SJSA1 (cell line): ENCODE data around the gene BLOC1S4. TPM values are rescaled to one million over a fixed set of nuclear protein-coding genes. Genes with fewer than 3 reads are reported as not detected.

Experiments
- DNase-seq, 2 experiments: peaks; one replicate each; pipeline ENCODE4 v3.0.0-alpha.2; 2015 to 2020; ENCODE audit warnings: low spot score in 2 of 2, low read depth in 1 of 2
- H3K27ac ChIP-seq: fragments of 250-450 bp; sonication (Bioruptor Pico); 2 replicates; pipeline ENCODE4 v1.5.1; 2020; ENCODE audit warnings: mild to moderate bottlenecking, moderate library complexity
- H3K27me3 ChIP-seq: fragments of 250-450 bp; sonication (Bioruptor Pico); replicated peaks from 2 replicates; pipeline ENCODE4 v1.5.1; 2020; ENCODE audit warnings: mild to moderate bottlenecking, moderate library complexity
- H3K36me3 ChIP-seq: fragments of 250-450 bp; sonication (Bioruptor Pico); 2 replicates; pipeline ENCODE4 v1.5.1; 2020; ENCODE audit warnings: mild to moderate bottlenecking
- H3K4me1 ChIP-seq: fragments of 250-450 bp; sonication (Bioruptor Pico); replicated peaks from 2 replicates; pipeline ENCODE4 v1.6.1; 2021; ENCODE audit warnings: mild to moderate bottlenecking
- H3K4me3 ChIP-seq: fragments of 250-450 bp; sonication (Bioruptor Pico); 2 replicates; pipeline ENCODE4 v1.5.1; 2020; ENCODE audit warnings: mild to moderate bottlenecking
- H3K9me3 ChIP-seq: fragments of 250-450 bp; sonication (Bioruptor Pico); replicated peaks from 2 replicates; pipeline ENCODE4 v1.5.1; 2020; ENCODE audit warnings: mild to moderate bottlenecking
- total RNA-seq: library from RNA; depleted of rRNA; stranded (reverse); fragments of >200 nt; shearing (Covaris generic); gene quantifications from 2 replicates; pipeline ENCODE4 v1.2.3, GENCODE V29; 2014

The BLOC1S4 gene
- total RNA-seq, 1 experiment from 2014 or later = 14.4 TPM

- Histone ChIP-seq H3K4me3 (no peak overlapping the region), H3K27me3 (no peaks in the 10 kb centered on the region), H3K4me1 (peaks cover 10% of the 10 kb centered on the region), H3K36me3 (no peaks in the 10 kb centered on the region), H3K9me3 (no peaks in the 10 kb centered on the region), H3K27ac (no peak overlapping the region)
- no peak for DNase-seq
Observed at GRCh38 chr4:6696611-6697010, 19.4 kb upstream of the BLOC1S4 start.

- no peak for DNase-seq
- H3K27ac ChIP-seq = no peak overlapping the region
- H3K4me3 ChIP-seq = no peak overlapping the region
- H3K27me3 ChIP-seq = no peaks in the 10 kb centered on the region
- H3K36me3 ChIP-seq = no peaks in the 10 kb centered on the region
- peaks cover 10% of the 10 kb centered on the region for H3K4me1 ChIP-seq
- H3K9me3 ChIP-seq = no peaks in the 10 kb centered on the region
Observed at GRCh38 chr4:6697131-6697530, 18.8 kb upstream of the BLOC1S4 start.

GRCh38 chr4:6699388-6699787, 16.6 kb upstream of the BLOC1S4 start:
- H3K4me3 ChIP-seq = no peak overlapping the region
- H3K27me3 ChIP-seq = no peaks in the 10 kb centered on the region
- H3K27ac ChIP-seq = no peak overlapping the region
- H3K9me3 ChIP-seq = no peaks in the 10 kb centered on the region
- peaks cover 15% of the 10 kb centered on the region for H3K4me1 ChIP-seq
- DNase-seq = no peak
- no peaks in the 10 kb centered on the region for H3K36me3 ChIP-seq

- H3K36me3 ChIP-seq = no peaks in the 10 kb centered on the region
- DNase-seq = no peak
- H3K27ac ChIP-seq = no peak overlapping the region
- H3K4me1 ChIP-seq = peaks cover 15% of the 10 kb centered on the region
- H3K4me3 ChIP-seq = no peak overlapping the region
- H3K27me3 ChIP-seq = no peaks in the 10 kb centered on the region
- H3K9me3 ChIP-seq = no peaks in the 10 kb centered on the region
Observed at GRCh38 chr4:6699903-6700302, 16.1 kb upstream of the BLOC1S4 start.

GRCh38 chr4:6701371-6701770, 14.6 kb upstream of the BLOC1S4 start:
- H3K36me3 ChIP-seq = peaks cover 3% of the 10 kb centered on the region; the same call in 1 of the 2 replicates
- no peak for DNase-seq
- no peak overlapping the region for H3K27ac ChIP-seq
- no peaks in the 10 kb centered on the region for H3K27me3 ChIP-seq
- no peaks in the 10 kb centered on the region for H3K9me3 ChIP-seq
- peaks cover 5% of the 10 kb centered on the region; the same call in 1 of the 2 replicates for H3K4me1 ChIP-seq
- no peak overlapping the region for H3K4me3 ChIP-seq

- H3K4me3 ChIP-seq = no peak overlapping the region
- no peak for DNase-seq
- no peak overlapping the region for H3K27ac ChIP-seq
- H3K27me3 ChIP-seq = no peaks in the 10 kb centered on the region
- H3K4me1 ChIP-seq = peaks cover 5% of the 10 kb centered on the region; the same call in 1 of the 2 replicates
- peaks cover 8% of the 10 kb centered on the region for H3K36me3 ChIP-seq
- no peaks in the 10 kb centered on the region for H3K9me3 ChIP-seq
Observed at GRCh38 chr4:6702761-6703160, 13.2 kb upstream of the BLOC1S4 start.

GRCh38 chr4:6703786-6704185, 12.2 kb upstream of the BLOC1S4 start:
- peaks cover 11% of the 10 kb centered on the region for H3K36me3 ChIP-seq
- no peak overlapping the region for H3K27ac ChIP-seq
- peaks cover 14% of the 10 kb centered on the region for H3K4me1 ChIP-seq
- no peaks in the 10 kb centered on the region for H3K9me3 ChIP-seq
- DNase-seq = no peak
- H3K4me3 ChIP-seq = no peak overlapping the region
- no peaks in the 10 kb centered on the region for H3K27me3 ChIP-seq

GRCh38 chr4:6705646-6706045, 10.3 kb upstream of the BLOC1S4 start:
- Histone ChIP-seq H3K4me1 (peaks cover 17% of the 10 kb centered on the region), H3K27me3 (no peaks in the 10 kb centered on the region), H3K36me3 (peaks cover 11% of the 10 kb centered on the region), H3K9me3 (no peaks in the 10 kb centered on the region), H3K4me3 (no peak overlapping the region), H3K27ac (no peak overlapping the region)
- DNase-seq = no peak

- Histone ChIP-seq H3K9me3 (no peaks in the 10 kb centered on the region), H3K27me3 (no peaks in the 10 kb centered on the region), H3K36me3 (peaks cover 11% of the 10 kb centered on the region), H3K4me1 (peaks cover 17% of the 10 kb centered on the region), H3K4me3 (no peak overlapping the region), H3K27ac (no peak overlapping the region)
- DNase-seq = no peak
Observed at GRCh38 chr4:6706173-6706572, 9.8 kb upstream of the BLOC1S4 start.

- H3K4me1 ChIP-seq = peaks cover 11% of the 10 kb centered on the region
- peak; percentile 85 to 87 for DNase-seq
- no peak within 1 kb of the TSS for H3K27ac ChIP-seq
- no peaks in the 10 kb centered on the region for H3K9me3 ChIP-seq
- H3K36me3 ChIP-seq = peaks cover 11% of the 10 kb centered on the region
- H3K27me3 ChIP-seq = no peaks in the 10 kb centered on the region
- peak within 1 kb of the TSS; percentile 57 for H3K4me3 ChIP-seq
Observed at GRCh38 chr4:6709230-6710114, 6.5 kb upstream of the BLOC1S4 start, which contains the start of gene MRFAP1L1. MRFAP1L1 (minus strand) TSS chr4:6709865; CDS start chr4:6709629, 236 bp downstream.

GRCh38 chr4:6710282-6710681, 5.7 kb upstream of the BLOC1S4 start:
- peaks cover 11% of the 10 kb centered on the region for H3K4me1 ChIP-seq
- H3K27ac ChIP-seq = no peak overlapping the region
- H3K27me3 ChIP-seq = no peaks in the 10 kb centered on the region
- H3K4me3 ChIP-seq = peak overlapping the region; percentile 57
- peaks cover 11% of the 10 kb centered on the region for H3K36me3 ChIP-seq
- no peak for DNase-seq
- no peaks in the 10 kb centered on the region for H3K9me3 ChIP-seq

- Histone ChIP-seq H3K27ac (no peak overlapping the region), H3K4me3 (no peak overlapping the region), H3K36me3 (peaks cover 11% of the 10 kb centered on the region), H3K9me3 (no peaks in the 10 kb centered on the region), H3K27me3 (no peaks in the 10 kb centered on the region), H3K4me1 (peaks cover 11% of the 10 kb centered on the region)
- DNase-seq = no peak
Observed at GRCh38 chr4:6710996-6711395, 5.0 kb upstream of the BLOC1S4 start.

GRCh38 chr4:6714954-6715353, 1.0 kb upstream of the BLOC1S4 start:
- Histone ChIP-seq H3K9me3 (no peaks in the 10 kb centered on the region), H3K36me3 (peaks cover 12% of the 10 kb centered on the region; the same call in 1 of the 2 replicates), H3K27ac (no peak overlapping the region), H3K4me3 (no peak overlapping the region), H3K4me1 (0 out of 2 replicates have a peak, but pooled peaks cover 3% of the 10 kb centered on the region), H3K27me3 (no peaks in the 10 kb centered on the region)
- no peak for DNase-seq

- DNase-seq = no peak
- Histone ChIP-seq H3K27ac (no peak overlapping the region), H3K36me3 (peaks cover 12% of the 10 kb centered on the region; the same call in 1 of the 2 replicates), H3K4me3 (peak overlapping the region; percentile 92), H3K4me1 (no peaks in the 10 kb centered on the region), H3K27me3 (no peaks in the 10 kb centered on the region), H3K9me3 (no peaks in the 10 kb centered on the region)
Observed at GRCh38 chr4:6715704-6716017, 313 bp upstream of the BLOC1S4 start.
